Fibroblast of lung (primary cell): Measurements from ENCODE around the gene ETV6.

Experiments
- CTCF ChIP-seq, 2 donors: IDR thresholded peaks in 1 of 2; conservative IDR thresholded peaks in 1 of 2; 1 replicate in 1 of 2; 2 replicates in 1 of 2; pipeline ENCODE4 v1.5.1; 2011 to 2012; ENCODE audit warnings: low read length in 2 of 2, control low read depth in 1 of 2, inconsistent platforms in 1 of 2, low read depth in 1 of 2, mild to moderate bottlenecking in 1 of 2
- EZH2 ChIP-seq: IDR thresholded peaks from 2 replicates; pipeline ENCODE4 v1.5.1; 2012; ENCODE audit warnings: low read length, control low read depth, mild to moderate bottlenecking; ENCODE audit errors: missing control alignments

GRCh38 chr12:11805680-11806079 lies 156.2 kb downstream of the ETV6 start:
- TF ChIP-seq CTCF (conservative IDR thresholded peaks at IDR 0.05 in 1 of 2, IDR thresholded peaks at IDR 0.05 in 1 of 2; ENCODE audit: low read depth in 1 of 2, low read length in 2 of 2) (no peak), EZH2 (no peak)
